PC-3 (cell line): ENCODE measurements around the gene AGAP1.

Experiments
- EZH2 ChIP-seq: fragments of 300-600 bp; sonication (generic); IDR thresholded peaks from one replicate; pipeline ENCODE4 v1.6.1; 2017; ENCODE audit warnings: antibody characterized with exemption, mild to moderate bottlenecking, low read length; ENCODE audit not compliant: unreplicated experiment
- TF ChIP-seq, protein P1 (sequence below): fragments of 300-600 bp; sonication (generic); conservative IDR thresholded peaks from 2 replicates; pipeline ENCODE4 v1.5.1; 2017; ENCODE audit warnings: antibody characterized with exemption, low read depth, mild to moderate bottlenecking, low read length

DNA sequence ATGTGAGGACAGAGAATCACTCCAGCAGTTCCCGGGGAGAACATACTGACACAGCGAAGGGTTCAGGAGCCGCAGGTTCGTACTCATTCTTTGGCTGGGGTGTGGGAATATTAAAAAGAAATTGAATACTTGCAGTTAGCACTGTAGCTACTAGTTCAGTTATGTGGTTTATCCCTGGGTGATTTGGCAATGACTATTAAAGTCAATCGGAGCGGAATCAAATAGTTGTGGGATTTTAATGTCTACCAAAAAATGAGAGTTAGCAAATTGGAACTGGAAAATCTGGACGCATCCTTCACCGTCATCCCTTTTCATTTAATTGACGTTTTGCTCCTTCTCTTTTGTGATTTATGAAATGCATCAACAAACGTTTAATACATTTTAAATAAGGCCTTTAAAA lies 623.6 kb downstream of the AGAP1 start:
- TF ChIP-seq, protein P1, sequence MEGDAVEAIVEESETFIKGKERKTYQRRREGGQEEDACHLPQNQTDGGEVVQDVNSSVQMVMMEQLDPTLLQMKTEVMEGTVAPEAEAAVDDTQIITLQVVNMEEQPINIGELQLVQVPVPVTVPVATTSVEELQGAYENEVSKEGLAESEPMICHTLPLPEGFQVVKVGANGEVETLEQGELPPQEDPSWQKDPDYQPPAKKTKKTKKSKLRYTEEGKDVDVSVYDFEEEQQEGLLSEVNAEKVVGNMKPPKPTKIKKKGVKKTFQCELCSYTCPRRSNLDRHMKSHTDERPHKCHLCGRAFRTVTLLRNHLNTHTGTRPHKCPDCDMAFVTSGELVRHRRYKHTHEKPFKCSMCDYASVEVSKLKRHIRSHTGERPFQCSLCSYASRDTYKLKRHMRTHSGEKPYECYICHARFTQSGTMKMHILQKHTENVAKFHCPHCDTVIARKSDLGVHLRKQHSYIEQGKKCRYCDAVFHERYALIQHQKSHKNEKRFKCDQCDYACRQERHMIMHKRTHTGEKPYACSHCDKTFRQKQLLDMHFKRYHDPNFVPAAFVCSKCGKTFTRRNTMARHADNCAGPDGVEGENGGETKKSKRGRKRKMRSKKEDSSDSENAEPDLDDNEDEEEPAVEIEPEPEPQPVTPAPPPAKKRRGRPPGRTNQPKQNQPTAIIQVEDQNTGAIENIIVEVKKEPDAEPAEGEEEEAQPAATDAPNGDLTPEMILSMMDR: no peak
- TF ChIP-seq EZH2: no peak
